HG03565 (cell line): ENCODE results near the gene PLCD3.
"Not testable (repeated sequence)": the region's sequence is repeated elsewhere in the genome, so short reads cannot be mapped to it uniquely, and the experiment has no call there.

Experiments used
- ATAC-seq: cut with Tn5 transposase; IDR thresholded peaks from one replicate; pipeline ENCODE4 v1.9.1; 2021; ENCODE audit warnings: mild to moderate bottlenecking, moderate library complexity; ENCODE audit not compliant: unreplicated experiment

The PLCD3 gene

DNA sequence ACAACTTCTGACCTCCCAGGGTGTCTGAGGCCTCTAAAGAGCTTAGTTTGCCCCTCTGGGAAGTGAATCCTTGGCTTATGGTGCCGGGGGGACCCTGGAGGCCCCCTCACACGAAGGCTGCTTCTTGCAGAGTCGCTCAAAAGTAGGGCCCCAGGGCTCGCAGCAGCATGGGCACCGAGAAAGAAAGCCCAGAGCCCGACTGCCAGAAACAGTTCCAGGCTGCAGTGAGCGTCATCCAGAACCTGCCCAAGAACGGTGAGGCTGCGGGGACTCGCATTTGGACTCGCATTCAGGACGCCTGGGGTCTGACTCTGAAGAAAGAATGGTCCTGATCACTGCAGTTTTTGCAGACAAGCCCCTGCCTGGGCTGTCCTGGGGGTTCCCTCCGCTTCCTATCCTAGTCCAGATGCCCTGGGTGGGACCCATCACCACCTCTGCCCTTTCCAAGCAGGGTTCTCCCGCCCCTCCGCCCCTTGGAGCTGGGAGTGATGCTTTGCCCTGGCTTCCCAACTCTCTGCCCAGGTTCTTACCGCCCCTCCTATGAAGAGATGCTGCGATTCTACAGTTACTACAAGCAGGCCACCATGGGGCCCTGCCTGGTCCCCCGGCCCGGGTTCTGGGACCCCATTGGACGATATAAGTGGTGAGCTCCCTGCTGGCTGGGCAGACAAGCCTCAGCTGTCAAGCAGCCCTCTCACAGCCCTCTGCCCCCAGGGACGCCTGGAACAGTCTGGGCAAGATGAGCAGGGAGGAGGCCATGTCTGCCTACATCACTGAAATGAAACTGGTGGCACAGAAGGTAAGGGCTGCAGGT, 3.9 kb upstream of the PLCD3 start:
- ATAC-seq = no peak

- peak; percentile 80 for ATAC-seq
Observed at GRCh38 chr17:45135192-45135977, 3.1 kb upstream of the PLCD3 start, which contains the start of gene ACBD4. ACBD4 (plus strand) TSS chr17:45135687; CDS start chr17:45136145, 458 bp downstream.

DNA sequence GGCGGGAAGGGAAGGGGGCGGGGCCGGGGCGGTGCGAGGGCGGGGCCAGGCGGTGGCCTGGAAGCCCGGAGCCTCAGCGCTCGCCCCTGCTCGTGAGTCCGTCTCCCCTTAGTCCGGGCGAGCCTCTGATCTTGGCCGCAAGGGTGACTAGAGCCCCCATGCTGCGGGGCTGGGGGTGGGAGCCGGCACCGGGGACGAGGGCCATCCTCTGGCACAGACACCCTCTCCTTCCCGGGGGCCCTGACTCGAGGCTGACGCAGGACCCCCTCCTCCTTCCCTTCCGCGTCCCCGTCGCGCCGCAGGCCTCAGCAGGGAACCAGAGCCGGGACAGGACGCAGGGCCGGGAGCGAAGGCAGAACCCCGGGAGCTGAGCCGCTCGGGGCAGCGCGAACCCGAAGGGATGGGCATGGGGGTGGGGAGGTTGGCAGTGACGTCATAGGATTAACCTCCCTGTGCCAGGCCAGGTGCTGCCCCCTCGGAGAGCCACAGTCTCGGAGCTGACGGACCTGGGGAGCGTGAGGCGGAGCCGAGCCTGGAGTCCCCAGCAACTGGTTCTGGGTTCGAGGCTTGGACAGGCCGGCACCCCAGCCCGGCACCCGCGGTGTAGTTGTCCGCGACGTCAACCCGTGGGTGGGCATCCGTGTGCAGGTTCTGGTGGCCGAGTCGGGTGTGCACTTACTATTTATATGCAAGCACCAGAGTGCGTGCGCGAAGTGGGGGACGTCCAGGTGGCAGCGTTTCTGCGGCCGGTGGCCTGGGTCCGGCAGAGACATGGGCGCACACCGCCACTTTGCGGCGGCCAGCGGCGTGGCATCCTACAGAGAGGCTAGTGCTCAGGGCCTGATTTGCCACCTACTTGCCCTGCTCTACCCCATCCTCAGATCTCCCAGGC, 503 bp upstream of the PLCD3 start:
- no peak for ATAC-seq

DNA sequence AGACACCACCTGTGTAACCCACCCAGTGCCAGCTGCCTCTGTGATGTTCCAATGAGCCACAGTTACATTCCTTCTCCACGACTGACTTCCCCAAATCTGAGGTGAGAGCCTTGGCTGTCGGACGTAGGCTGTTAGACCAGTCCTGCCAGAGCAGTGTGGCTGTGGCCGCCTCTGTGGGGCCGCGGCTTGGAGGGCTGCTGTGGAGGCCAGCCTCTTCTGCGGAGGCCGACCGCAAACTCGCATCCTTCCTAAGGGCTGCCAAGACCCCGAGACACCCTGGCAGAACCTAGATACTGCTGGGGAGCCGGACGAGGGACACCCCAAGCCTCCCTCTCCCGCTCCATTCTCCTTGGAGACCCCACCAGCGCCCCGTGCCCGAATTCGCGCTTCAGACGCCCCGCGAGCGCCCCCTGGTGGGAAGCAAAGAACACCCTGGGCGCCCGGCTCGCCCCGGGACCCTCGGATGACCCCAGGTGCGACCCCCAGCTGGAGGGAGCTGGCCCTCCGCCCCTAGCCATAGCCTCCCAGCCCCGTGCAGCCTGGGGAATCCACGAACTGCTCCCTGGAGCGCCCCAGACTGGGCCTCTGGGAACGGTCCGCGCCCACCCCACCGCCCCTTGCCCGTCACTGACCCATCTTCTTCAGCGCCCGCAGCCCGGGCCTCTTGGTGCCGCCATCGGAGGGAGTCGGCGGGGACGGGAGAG, 547 bp downstream of the PLCD3 start:
- ATAC-seq = no peak

GRCh38 chr17:45130681-45131615, 1.4 kb downstream of the PLCD3 start:
- ATAC-seq = no peak

- ATAC-seq = no peak
Observed at GRCh38 chr17:45129940-45130680, 2.2 kb downstream of the PLCD3 start.

DNA sequence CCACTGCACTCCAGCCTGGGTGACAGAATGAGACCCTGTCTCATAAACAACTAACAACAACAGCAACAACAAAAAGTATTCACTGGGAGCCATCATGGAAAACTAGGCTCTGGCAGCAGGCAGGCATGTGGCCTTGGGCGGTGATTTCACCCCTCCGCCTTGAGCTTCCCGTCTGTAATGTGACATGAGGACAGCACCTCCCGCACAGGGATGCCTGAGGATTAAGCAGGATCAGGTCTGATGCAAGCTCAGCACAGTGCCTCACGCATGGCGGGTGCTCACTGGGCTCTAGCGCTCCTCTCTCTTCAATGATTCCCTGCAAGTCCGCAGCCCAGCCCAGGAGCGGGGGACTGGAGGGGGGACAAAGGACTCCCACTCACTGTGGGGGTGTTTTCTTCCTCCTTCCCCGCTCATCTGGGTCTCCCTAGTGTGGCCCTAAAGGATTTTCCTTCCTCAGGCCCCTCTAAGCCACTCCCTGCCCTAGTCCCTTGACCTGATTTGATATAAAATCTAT, 2.8 kb downstream of the PLCD3 start:
- ATAC-seq = no peak

GRCh38 chr17:45128989-45129388, 3.3 kb downstream of the PLCD3 start:
- no peak for ATAC-seq

DNA sequence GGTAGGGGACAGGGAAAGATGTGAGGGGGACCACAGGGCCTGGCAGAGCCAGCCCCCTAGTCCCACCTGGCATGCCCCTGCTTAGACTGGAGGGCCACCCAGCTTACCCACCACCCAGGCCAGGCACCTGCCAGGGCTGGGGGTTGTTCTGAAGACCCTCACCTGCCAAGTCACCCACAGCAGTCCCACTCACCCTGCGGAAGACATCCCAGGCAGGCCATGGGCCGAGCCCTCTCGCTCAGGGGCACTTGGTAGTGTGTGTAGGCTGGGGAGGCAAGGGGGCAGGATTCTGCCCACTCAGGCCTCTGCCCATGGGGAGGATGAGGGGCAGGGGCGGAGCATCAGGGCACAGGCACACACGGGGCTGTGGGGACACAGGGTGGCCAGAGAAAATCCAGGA, 4.0 kb downstream of the PLCD3 start:
- ATAC-seq = no peak

GRCh38 chr17:45127548-45128300, 4.6 kb downstream of the PLCD3 start:
- ATAC-seq = no peak

DNA sequence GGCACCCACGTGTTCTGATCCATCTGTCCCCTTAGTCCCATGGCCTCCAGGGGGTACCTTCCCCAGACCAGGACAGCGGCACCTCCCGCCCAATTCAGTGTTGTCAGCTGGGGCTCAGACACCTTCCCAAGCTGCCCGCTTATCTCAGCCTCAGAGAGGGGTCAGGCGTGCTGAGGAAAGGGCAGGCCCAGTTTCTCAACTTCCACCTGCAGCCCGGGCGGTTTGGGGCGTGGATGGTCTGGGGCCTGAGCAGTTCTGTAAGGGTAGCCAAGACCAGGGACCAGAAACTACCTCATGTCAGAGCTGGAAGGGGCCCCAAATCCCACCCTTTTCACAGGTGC, 5.1 kb downstream of the PLCD3 start:
- no peak for ATAC-seq

- ATAC-seq = no peak
Observed at GRCh38 chr17:45125509-45125908, 6.8 kb downstream of the PLCD3 start.

DNA sequence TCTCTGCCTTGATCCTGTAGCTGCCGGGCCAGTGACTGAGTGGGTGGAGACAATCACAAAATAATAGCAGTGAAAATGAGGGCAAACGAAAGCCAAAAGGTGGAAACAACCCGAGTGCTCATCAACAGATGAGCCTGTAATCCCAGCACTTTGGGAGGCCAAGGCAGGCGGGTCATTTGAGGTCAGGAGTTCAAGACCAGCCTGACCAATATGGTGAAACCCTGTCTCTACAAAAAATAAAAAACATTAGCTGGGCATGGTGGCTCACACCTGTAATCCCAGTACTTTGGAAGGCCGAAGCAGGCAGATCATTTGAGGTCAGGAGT, 7.6 kb downstream of the PLCD3 start:
- ATAC-seq = not testable (repeated sequence)

DNA sequence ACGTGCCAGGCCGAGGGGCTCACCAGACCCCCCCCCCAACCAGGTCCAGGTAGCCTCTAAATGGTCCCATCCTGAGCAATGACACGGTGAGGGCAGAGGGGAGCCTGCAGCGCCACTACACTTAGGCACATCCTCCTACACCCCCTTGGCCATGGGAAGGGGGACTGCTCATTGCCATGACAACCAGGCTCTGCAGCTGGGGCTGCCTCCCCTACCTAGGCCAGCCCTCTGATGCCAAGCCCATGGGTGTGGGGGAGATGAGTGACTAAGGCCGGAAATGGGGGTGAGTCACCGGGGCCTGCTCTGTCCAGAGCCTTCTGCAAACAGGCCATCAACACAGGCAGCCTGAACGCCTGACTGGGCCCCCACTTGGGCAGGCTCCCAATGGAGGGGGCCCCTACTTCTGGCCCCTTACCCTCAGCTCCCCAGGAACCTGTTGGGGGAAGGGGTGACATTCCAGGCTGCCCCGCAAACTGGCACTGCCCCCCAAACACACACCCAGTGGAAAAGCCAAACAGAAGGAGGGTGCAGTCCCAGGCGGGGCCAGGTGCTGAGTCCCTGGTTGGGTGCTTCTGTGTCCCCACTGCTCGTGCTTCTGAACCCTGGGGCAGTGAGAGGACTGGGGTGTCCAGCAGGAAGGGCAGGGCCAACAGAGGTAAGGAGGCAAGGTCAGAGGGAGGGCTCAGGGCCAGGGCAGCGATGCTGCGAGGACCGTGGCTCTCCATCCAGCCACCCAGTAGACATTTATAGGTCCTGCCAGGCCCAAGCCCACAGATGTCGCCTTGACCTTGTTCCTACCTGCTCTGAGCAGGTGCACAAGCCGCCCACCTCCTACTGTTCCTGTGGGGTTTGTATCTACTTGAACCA, 8.2 kb downstream of the PLCD3 start:
- ATAC-seq = no peak

- ATAC-seq = no peak
Observed at GRCh38 chr17:45123076-45123770, 9.1 kb downstream of the PLCD3 start.

DNA sequence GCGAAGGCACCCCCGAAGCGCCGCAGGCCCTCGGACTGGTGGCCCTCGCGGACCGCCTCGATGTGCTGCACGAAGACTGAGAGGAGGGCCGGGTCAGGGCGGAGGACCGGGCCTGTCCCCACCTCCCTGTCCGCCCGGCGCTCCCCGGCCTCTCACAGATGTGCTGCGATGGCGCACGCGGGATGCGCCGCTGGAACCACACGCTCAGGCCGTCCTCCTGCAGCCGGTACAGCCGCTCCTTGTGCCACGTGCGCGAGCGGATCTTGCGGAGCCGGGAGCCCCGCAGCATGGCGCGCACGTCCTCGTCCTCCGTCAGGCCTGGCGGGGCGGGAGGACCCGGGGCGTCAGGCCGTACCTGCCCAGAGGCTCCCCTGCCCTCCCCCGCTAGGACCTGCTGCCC, 11.3 kb downstream of the PLCD3 start:
- no peak for ATAC-seq

DNA sequence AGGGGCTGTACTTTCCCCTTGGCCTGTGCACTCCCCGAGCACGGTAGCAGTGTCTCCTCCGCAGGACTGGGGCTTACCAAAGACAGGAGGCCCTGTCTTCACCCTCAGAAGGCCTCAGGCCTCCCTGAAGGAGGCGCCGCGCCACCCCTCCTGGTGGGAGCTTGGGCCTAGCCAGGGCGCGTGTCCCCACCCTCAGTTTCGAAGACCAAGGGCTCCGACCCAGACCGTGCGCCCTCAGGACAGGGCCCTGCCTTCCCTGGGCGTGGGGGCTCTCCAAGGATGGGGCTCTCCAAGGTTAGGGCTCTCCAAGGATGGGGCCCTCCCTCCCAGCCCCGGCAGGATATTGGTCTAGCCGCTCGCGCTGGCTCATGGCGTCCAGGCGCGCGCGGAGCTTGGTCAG, 11.8 kb downstream of the PLCD3 start:
- no peak for ATAC-seq
